ENCODE measurements around the gene ATG10.
"Not testable (repeated sequence)": the region's sequence is repeated elsewhere in the genome, so short reads cannot be mapped to it uniquely, and the experiment has no call there.

Gene ATG10

GRCh38 chr5:82031220-82032119 lies 59.6 kb downstream of the ATG10 start:
- no peak for DNase-seq (ENCODE audit: low read depth)
- H3K4me3 ChIP-seq (ENCODE audit: low read depth, low read length) = no peak overlapping the region
- TF ChIP-seq CTCF (IDR thresholded peaks at IDR 0.05; ENCODE audit: low read depth, low read length) (no peak), MAX (IDR thresholded peaks at IDR 0.05; ENCODE audit: low read depth, low read length) (no peak), MYC (IDR thresholded peaks at IDR 0.05; ENCODE audit: low read depth, low read length) (no peak)

GRCh38 chr5:82042894-82043293 lies 71.1 kb downstream of the ATG10 start:
- DNase-seq (ENCODE audit: low read depth); H3K4me3 ChIP-seq (ENCODE audit: low read depth, low read length): not testable (repeated sequence)

GRCh38 chr5:82044010-82044409 lies 72.2 kb downstream of the ATG10 start:
- TF ChIP-seq MYC (IDR thresholded peaks at IDR 0.05; ENCODE audit: low read depth, low read length) = no peak
- no peak for TF ChIP-seq MAX (IDR thresholded peaks at IDR 0.05; ENCODE audit: low read depth, low read length)
- no peak for TF ChIP-seq CTCF (IDR thresholded peaks at IDR 0.05; ENCODE audit: low read depth, low read length)
- no peak for TF ChIP-seq POLR2A (IDR thresholded peaks at IDR 0.05; ENCODE audit: extremely low read depth, insufficient read length)
- peak; percentile 44 for DNase-seq (ENCODE audit: low read depth)

GRCh38 chr5:82045554-82046275 lies 73.9 kb downstream of the ATG10 start:
- DNase-seq (ENCODE audit: low read depth) = no peak
- TF ChIP-seq POLR2A (IDR thresholded peaks at IDR 0.05; ENCODE audit: extremely low read depth, insufficient read length) (no peak), MAX (IDR thresholded peaks at IDR 0.05; ENCODE audit: low read depth, low read length) (no peak), MYC (IDR thresholded peaks at IDR 0.05; ENCODE audit: low read depth, low read length) (no peak), CTCF (IDR thresholded peaks at IDR 0.05; ENCODE audit: low read depth, low read length) (no peak)
- H3K4me3 ChIP-seq (ENCODE audit: low read depth, low read length) = no peak overlapping the region

More at GRCh38 chr5:82044010-82044409, 72.2 kb downstream of the ATG10 start:
- H3K4me3 ChIP-seq (ENCODE audit: low read depth, low read length) = no peak overlapping the region

DNA sequence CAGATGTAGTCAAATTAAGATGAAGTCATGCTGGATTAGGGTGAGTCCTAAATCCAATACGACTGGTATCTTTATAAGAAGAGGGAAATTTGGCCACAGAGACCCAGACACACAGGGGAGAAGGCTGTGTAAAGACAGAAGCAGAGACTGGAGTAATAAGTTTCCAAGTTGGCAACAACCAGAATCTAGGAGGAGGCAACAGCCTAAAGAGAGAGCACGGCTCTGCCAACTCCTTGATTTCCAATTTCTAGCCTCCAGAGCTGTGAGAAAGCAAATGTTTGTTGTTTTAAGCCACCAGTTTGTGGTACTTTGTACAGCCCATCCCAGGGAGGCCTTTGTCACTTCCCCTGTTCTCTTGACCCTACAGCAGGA lies 74.4 kb downstream of the ATG10 start:
- no peak for TF ChIP-seq POLR2A (IDR thresholded peaks at IDR 0.05; ENCODE audit: extremely low read depth, insufficient read length)
- no peak for TF ChIP-seq MYC (IDR thresholded peaks at IDR 0.05; ENCODE audit: low read depth, low read length)
- TF ChIP-seq MAX (IDR thresholded peaks at IDR 0.05; ENCODE audit: low read depth, low read length) = no peak
- no peak for TF ChIP-seq CTCF (IDR thresholded peaks at IDR 0.05; ENCODE audit: low read depth, low read length)
- no peak for DNase-seq (ENCODE audit: low read depth)
- no peak overlapping the region for H3K4me3 ChIP-seq (ENCODE audit: low read depth, low read length)

DNA sequence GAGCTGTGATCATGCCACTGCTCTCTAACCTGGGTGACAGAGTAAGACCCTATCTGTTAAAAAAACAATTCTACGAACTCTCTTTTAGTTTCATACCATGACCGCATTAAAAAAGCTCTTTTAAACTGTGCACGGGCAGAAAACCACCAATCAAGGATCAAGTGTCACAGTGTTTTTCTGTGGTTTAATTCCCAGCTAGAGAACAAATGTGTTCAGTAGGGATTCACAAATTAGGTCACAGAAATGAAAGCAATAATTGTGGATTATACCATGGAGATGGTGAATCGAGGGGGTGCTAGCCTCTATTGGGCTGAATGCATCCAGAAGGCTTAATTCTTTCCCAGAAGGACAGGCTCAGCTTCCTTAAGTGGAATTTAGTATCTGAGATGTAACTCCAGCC lies 79.1 kb downstream of the ATG10 start:
- DNase-seq (ENCODE audit: low read depth) = no peak
- TF ChIP-seq CTCF (IDR thresholded peaks at IDR 0.05; ENCODE audit: low read depth, low read length) = no peak
- no peak for TF ChIP-seq POLR2A (IDR thresholded peaks at IDR 0.05; ENCODE audit: extremely low read depth, insufficient read length)

More for the DNA sequence above, 79.1 kb downstream of the ATG10 start:
- H3K4me3 ChIP-seq (ENCODE audit: low read depth, low read length) = no peak overlapping the region
